22Rv1 (cell line): ENCODE results near the gene ZFP62.

ENCODE experiments used
- ZFX ChIP-seq: fragments of 450-650 bp; IDR thresholded peaks from 2 replicates; pipeline ENCODE4 v1.6.1; 2017; ENCODE audit warnings: antibody characterized with exemption, borderline replicate concordance
- TF ChIP-seq, protein P1 (sequence below): fragments of 450-650 bp; IDR thresholded peaks from 2 replicates; pipeline ENCODE4 v1.5.1; 2017; ENCODE audit warnings: mild to moderate bottlenecking

GRCh38 chr5:180900178-180900577 lies 39.1 kb upstream of the ZFP62 start:
- TF ChIP-seq, protein P1, sequence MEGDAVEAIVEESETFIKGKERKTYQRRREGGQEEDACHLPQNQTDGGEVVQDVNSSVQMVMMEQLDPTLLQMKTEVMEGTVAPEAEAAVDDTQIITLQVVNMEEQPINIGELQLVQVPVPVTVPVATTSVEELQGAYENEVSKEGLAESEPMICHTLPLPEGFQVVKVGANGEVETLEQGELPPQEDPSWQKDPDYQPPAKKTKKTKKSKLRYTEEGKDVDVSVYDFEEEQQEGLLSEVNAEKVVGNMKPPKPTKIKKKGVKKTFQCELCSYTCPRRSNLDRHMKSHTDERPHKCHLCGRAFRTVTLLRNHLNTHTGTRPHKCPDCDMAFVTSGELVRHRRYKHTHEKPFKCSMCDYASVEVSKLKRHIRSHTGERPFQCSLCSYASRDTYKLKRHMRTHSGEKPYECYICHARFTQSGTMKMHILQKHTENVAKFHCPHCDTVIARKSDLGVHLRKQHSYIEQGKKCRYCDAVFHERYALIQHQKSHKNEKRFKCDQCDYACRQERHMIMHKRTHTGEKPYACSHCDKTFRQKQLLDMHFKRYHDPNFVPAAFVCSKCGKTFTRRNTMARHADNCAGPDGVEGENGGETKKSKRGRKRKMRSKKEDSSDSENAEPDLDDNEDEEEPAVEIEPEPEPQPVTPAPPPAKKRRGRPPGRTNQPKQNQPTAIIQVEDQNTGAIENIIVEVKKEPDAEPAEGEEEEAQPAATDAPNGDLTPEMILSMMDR = no peak
- no peak for TF ChIP-seq ZFX
